ENCODE measurements around the gene LSM4. TPM values are rescaled to one million over a fixed set of nuclear protein-coding genes. Genes with fewer than 3 reads are reported as not detected.
A peak's percentile ranks its signal among the peaks of the same experiment; 100 is the strongest.

LSM4 gene
- total RNA-seq, 1 donor from 2014 or later, result 119 TPM

DNA sequence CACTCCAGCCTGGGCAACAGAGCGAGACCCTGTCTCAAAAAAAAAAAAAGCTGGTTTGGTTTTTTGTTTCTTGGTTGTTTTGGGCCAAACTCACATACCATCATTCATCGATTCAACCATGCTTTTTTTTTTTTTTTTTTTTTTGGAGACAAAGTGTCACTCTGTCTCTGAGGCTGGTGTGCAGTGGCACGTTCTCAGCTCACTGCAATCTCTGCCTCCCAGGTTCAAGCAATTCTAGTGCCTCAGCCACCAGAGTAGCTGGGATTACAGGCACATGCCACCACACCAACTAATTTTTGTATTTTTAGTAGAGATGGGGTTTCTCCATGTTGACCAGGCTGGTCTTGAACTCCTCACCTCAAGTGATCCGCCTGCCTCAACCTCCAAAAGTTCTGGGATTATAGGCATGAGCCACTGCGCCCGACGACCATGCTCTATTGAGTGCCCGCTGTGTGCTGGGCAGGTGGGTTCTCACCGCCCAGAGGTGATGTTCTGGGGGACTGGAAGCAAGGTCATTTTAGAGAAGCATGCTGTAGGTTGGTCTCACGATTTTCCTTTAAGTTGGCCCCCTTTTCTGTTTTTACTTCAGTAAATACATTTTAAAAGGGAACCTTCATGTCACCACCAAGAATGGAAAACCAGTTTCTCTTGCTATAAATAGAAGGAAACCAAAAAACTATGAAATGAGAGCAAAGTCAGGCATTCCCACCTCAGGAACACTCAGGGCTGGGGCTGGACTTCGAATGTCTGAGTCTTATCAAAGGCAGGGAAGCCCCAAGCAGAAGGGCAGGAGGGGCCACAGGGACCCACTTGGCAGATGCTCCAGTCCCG, 33.2 kb downstream of the LSM4 start:
- Histone ChIP-seq H3K4me3 (ENCODE audit: low read length in 3 of 3) (no peak overlapping the region), H3K27me3 (ENCODE audit: control insufficient read depth in 3 of 3, insufficient read depth in 3 of 3, low read length in 3 of 3) (no peaks in the 10 kb centered on the region), H3K9ac (ENCODE audit: low read depth in 1 of 3, low read length in 3 of 3) (peak overlapping the region in 1 of 3 donors; percentile 10), H3K36me3 (ENCODE audit: control insufficient read depth in 3 of 3, insufficient read depth in 3 of 3, low read length in 3 of 3) (no peaks in the 10 kb centered on the region), H3K27ac (ENCODE audit: low read depth, low read length) (peak overlapping the region; percentile 30), H3K4me1 (ENCODE audit: control insufficient read depth in 3 of 3, insufficient read depth in 3 of 3, low read length in 3 of 3) (peaks cover 6 to 25% (median 23%) of the 10 kb centered on the region in 3 donors), H3K9me3 (ENCODE audit: control insufficient read depth in 3 of 3, low read length in 3 of 3) (no peaks in the 10 kb centered on the region)

DNA sequence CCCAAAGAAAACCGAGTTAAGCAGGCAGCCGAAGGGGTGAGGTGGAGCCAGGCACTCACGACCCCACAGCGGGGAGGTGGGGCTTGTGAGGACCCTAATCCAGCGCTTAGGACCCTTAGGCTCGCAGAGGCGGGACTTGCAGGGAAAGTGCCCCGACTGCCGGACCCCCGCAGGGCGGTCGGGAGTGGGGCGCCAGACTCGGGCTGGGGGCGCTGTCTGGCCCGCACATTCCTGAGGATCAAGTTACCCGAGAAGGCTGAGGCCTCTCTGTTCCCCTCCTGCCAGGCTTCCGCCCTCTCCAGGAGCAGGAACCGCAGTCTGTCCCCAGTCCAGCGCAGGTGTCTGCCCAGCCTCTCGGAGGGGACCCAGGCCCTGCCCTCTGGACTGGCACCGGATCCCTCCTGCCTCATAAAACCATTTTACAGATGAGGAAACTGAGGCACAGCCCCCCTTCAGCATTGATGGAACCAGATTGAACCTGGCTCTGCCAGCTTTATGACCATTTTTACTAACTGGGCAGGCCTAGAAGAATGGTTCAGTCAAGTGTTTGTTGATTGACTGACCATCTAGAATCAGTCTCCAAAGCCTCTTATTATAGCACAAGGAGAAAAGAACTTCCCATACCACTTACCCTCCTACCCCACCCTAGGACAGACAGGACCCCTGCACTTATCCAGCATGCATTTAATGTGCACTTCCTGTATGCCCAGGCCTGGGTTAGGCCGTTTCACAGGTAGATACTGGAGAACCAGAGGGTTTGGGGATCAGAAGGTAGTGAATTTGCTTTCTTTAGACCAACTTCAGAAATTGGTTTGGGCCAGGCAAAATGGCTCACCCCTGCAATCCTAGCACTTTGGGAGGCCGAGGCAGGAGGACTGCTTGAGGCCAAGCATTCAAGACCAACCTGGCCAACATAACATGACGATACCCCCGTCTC, 34.8 kb downstream of the LSM4 start:
- Histone ChIP-seq H3K36me3 (ENCODE audit: control insufficient read depth in 3 of 3, insufficient read depth in 3 of 3, low read length in 3 of 3) (no peaks in the 10 kb centered on the region), H3K9me3 (ENCODE audit: control insufficient read depth in 3 of 3, low read length in 3 of 3) (no peaks in the 10 kb centered on the region), H3K4me1 (ENCODE audit: control insufficient read depth in 3 of 3, insufficient read depth in 3 of 3, low read length in 3 of 3) (peaks cover 3 to 23% (median 15%) of the 10 kb centered on the region in 3 donors), H3K9ac (ENCODE audit: low read depth in 1 of 3, low read length in 3 of 3) (no peak overlapping the region), H3K4me3 (ENCODE audit: low read length in 3 of 3) (no peak overlapping the region), H3K27me3 (ENCODE audit: control insufficient read depth in 3 of 3, insufficient read depth in 3 of 3, low read length in 3 of 3) (no peaks in the 10 kb centered on the region), H3K27ac (ENCODE audit: low read depth, low read length) (no peak overlapping the region)

- H3K27me3 ChIP-seq (ENCODE audit: control insufficient read depth in 3 of 3, insufficient read depth in 3 of 3, low read length in 3 of 3), result no peaks in the 10 kb centered on the region
- H3K36me3 ChIP-seq (ENCODE audit: control insufficient read depth in 3 of 3, insufficient read depth in 3 of 3, low read length in 3 of 3), result no peaks in the 10 kb centered on the region
- H3K9ac ChIP-seq (ENCODE audit: low read depth in 1 of 3, low read length in 3 of 3), result no peak overlapping the region
- no peak overlapping the region for H3K4me3 ChIP-seq (ENCODE audit: low read length in 3 of 3)
- H3K27ac ChIP-seq (ENCODE audit: low read depth, low read length), result peak overlapping the region; percentile 58
- peaks cover 9 to 24% (median 16%) of the 10 kb centered on the region in 3 donors for H3K4me1 ChIP-seq (ENCODE audit: control insufficient read depth in 3 of 3, insufficient read depth in 3 of 3, low read length in 3 of 3)
- H3K9me3 ChIP-seq (ENCODE audit: control insufficient read depth in 3 of 3, low read length in 3 of 3), result no peaks in the 10 kb centered on the region
Observed at GRCh38 chr19:18286973-18287635, 35.8 kb downstream of the LSM4 start.

GRCh38 chr19:18284712-18285360, 38.0 kb downstream of the LSM4 start:
- Histone ChIP-seq H3K4me3 (ENCODE audit: low read length in 3 of 3) (no peak overlapping the region), H3K4me1 (ENCODE audit: control insufficient read depth in 3 of 3, insufficient read depth in 3 of 3, low read length in 3 of 3) (peaks cover 10 to 13% (median 13%) of the 10 kb centered on the region in 3 donors), H3K9ac (ENCODE audit: low read depth in 1 of 3, low read length in 3 of 3) (peak overlapping the region in 1 of 3 donors; percentile 26), H3K27me3 (ENCODE audit: control insufficient read depth in 3 of 3, insufficient read depth in 3 of 3, low read length in 3 of 3) (no peaks in the 10 kb centered on the region), H3K27ac (ENCODE audit: low read depth, low read length) (peak overlapping the region; percentile 30), H3K9me3 (ENCODE audit: control insufficient read depth in 3 of 3, low read length in 3 of 3) (no peaks in the 10 kb centered on the region), H3K36me3 (ENCODE audit: control insufficient read depth in 3 of 3, insufficient read depth in 3 of 3, low read length in 3 of 3) (peaks cover 0 to 3% (median 0%) of the 10 kb centered on the region in 3 donors)

- Histone ChIP-seq H3K9ac (ENCODE audit: low read depth in 1 of 3, low read length in 3 of 3) (peak overlapping the region in 1 of 3 donors; percentile 33), H3K9me3 (ENCODE audit: control insufficient read depth in 3 of 3, low read length in 3 of 3) (no peaks in the 10 kb centered on the region), H3K27ac (ENCODE audit: low read depth, low read length) (peak overlapping the region; percentile 99), H3K36me3 (ENCODE audit: control insufficient read depth in 3 of 3, insufficient read depth in 3 of 3, low read length in 3 of 3) (peaks cover 7 to 11% (median 8%) of the 10 kb centered on the region in 3 donors), H3K27me3 (ENCODE audit: control insufficient read depth in 3 of 3, insufficient read depth in 3 of 3, low read length in 3 of 3) (no peaks in the 10 kb centered on the region), H3K4me3 (ENCODE audit: low read length in 3 of 3) (no peak overlapping the region), H3K4me1 (ENCODE audit: control insufficient read depth in 3 of 3, insufficient read depth in 3 of 3, low read length in 3 of 3) (peaks cover 20 to 24% (median 24%) of the 10 kb centered on the region in 3 donors)
Observed at GRCh38 chr19:18283338-18283737, 39.5 kb downstream of the LSM4 start.

- Histone ChIP-seq H3K27me3 (ENCODE audit: control insufficient read depth in 3 of 3, insufficient read depth in 3 of 3, low read length in 3 of 3) (no peaks in the 10 kb centered on the region), H3K9me3 (ENCODE audit: control insufficient read depth in 3 of 3, low read length in 3 of 3) (no peaks in the 10 kb centered on the region), H3K9ac (ENCODE audit: low read depth in 1 of 3, low read length in 3 of 3) (peak overlapping the region; percentile 95 to 99 (median 95)), H3K36me3 (ENCODE audit: control insufficient read depth in 3 of 3, insufficient read depth in 3 of 3, low read length in 3 of 3) (peaks cover 11 to 14% (median 13%) of the 10 kb centered on the region in 3 donors), H3K27ac (ENCODE audit: low read depth, low read length) (peak overlapping the region; percentile 99), H3K4me3 (ENCODE audit: low read length in 3 of 3) (peak overlapping the region; percentile 74 to 83 (median 82)), H3K4me1 (ENCODE audit: control insufficient read depth in 3 of 3, insufficient read depth in 3 of 3, low read length in 3 of 3) (peaks cover 25 to 29% (median 29%) of the 10 kb centered on the region in 3 donors)
Observed at GRCh38 chr19:18282788-18283141, 40.1 kb downstream of the LSM4 start.

- Histone ChIP-seq H3K9me3 (ENCODE audit: control insufficient read depth in 3 of 3, low read length in 3 of 3) (no peaks in the 10 kb centered on the region), H3K27me3 (ENCODE audit: control insufficient read depth in 3 of 3, insufficient read depth in 3 of 3, low read length in 3 of 3) (no peaks in the 10 kb centered on the region), H3K36me3 (ENCODE audit: control insufficient read depth in 3 of 3, insufficient read depth in 3 of 3, low read length in 3 of 3) (peaks cover 11 to 14% (median 13%) of the 10 kb centered on the region in 3 donors), H3K27ac (ENCODE audit: low read depth, low read length) (peak overlapping the region; percentile 99), H3K9ac (ENCODE audit: low read depth in 1 of 3, low read length in 3 of 3) (peak overlapping the region; percentile 95 to 99 (median 95)), H3K4me1 (ENCODE audit: control insufficient read depth in 3 of 3, insufficient read depth in 3 of 3, low read length in 3 of 3) (peaks cover 25 to 32% (median 29%) of the 10 kb centered on the region in 3 donors), H3K4me3 (ENCODE audit: low read length in 3 of 3) (peak overlapping the region; percentile 74 to 83 (median 82))
Observed at GRCh38 chr19:18282021-18282787, 40.7 kb downstream of the LSM4 start.

DNA sequence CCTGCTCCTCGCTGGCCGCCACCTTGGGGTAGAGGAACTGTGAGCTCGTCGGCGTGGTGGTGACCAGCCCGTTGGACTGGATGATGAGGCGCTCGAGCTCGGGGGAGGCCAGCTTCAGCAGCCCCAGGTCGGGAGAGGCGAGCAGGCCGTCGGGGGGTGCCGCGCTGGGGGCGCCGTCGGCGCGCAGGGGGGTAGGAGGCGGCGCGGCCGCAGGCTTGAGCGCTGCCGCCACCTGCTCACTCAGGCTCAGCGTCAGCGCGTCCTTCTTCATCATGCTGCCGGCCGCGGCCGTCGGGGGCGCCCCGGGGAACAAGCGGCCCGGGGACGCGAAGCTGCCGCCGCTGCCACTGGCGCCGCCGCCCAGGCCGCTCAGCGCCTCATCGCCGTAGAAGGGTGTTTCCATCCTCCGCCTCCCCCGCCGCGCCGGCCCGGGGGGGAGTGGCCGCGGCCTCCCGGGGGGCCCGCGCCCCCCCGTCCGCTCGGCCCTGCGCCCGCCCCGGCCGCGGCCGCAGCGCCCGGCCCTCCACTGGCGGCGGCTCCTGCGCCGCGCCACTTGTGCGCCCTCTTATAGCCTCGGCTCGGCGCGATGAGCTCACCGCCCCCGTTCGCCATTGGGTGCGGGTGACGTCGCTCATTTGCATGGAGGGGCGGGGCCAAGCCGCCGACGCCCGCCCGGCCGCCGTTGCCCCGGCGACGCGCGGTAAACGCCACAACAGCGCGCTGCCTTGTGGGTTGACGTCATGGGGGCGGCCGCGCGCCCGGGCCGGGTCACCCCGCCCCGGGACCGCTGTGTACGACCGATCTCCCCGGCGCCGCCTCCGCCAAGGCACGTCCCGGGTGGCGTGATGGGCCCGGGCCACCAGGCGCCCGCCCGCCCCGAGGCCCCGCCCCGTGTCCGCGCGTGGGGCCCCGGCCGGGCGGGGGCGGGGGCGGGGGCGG, 41.5 kb downstream of the LSM4 start, which contains the start of gene JUND:
Gene JUND (minus strand): TSS at position 541 of the 939 bp plus-strand sequence. CDS start 138 bp downstream, at position 403.
- Histone ChIP-seq H3K27ac (ENCODE audit: low read depth, low read length) (peak within 1 kb of the TSS; percentile 100), H3K4me3 (ENCODE audit: low read length in 3 of 3) (peak within 1 kb of the TSS; percentile 94 to 100 (median 100)), H3K9ac (ENCODE audit: low read depth in 1 of 3, low read length in 3 of 3) (peak within 1 kb of the TSS; percentile 100), H3K27me3 (ENCODE audit: control insufficient read depth in 3 of 3, insufficient read depth in 3 of 3, low read length in 3 of 3) (no peaks in the 10 kb centered on the region), H3K9me3 (ENCODE audit: control insufficient read depth in 3 of 3, low read length in 3 of 3) (no peaks in the 10 kb centered on the region), H3K4me1 (ENCODE audit: control insufficient read depth in 3 of 3, insufficient read depth in 3 of 3, low read length in 3 of 3) (peaks cover 25 to 32% (median 29%) of the 10 kb centered on the region in 3 donors), H3K36me3 (ENCODE audit: control insufficient read depth in 3 of 3, insufficient read depth in 3 of 3, low read length in 3 of 3) (peaks cover 11 to 15% (median 14%) of the 10 kb centered on the region in 3 donors)

Measured in skeletal muscle tissue (tissue), 4 donors.